Memory B cell (primary cell): ENCODE data around the gene CKMT1B.
"Not testable (repeated sequence)": the region's sequence is repeated elsewhere in the genome, so short reads cannot be mapped to it uniquely, and the experiment has no call there.

Source experiments
- ATAC-seq: fragments of 150-1000 bp; cut with Tn5 transposase; 2 replicates; pipeline ENCODE4 v1.10.0; 2021; ENCODE audit warnings: low read depth, mild to moderate bottlenecking, moderate library complexity
- DNase-seq, 2 donors: peaks; one replicate each; pipeline ENCODE4 v3.0.0; 2022; ENCODE audit warnings: low spot score in 2 of 2
- H3K27ac Mint-ChIP-seq: one replicate; pipeline ENCODE4 v1.8.0; 2022; ENCODE audit warnings: mild to moderate bottlenecking, moderate library complexity, mixed read lengths
- H3K27me3 Mint-ChIP-seq: one replicate; pipeline ENCODE4 v1.8.0; 2022; ENCODE audit warnings: mixed read lengths
- H3K36me3 Mint-ChIP-seq: one replicate; pipeline ENCODE4 v1.8.0; 2022; ENCODE audit warnings: mild to moderate bottlenecking, mixed read lengths
- H3K4me1 Mint-ChIP-seq: one replicate; pipeline ENCODE4 v1.8.0; 2022; ENCODE audit warnings: mixed read lengths
- H3K4me3 Mint-ChIP-seq: one replicate; pipeline ENCODE4 v1.8.0; 2022; ENCODE audit warnings: mild to moderate bottlenecking, moderate library complexity, mixed read lengths
- H3K9me3 Mint-ChIP-seq: one replicate; pipeline ENCODE4 v1.8.0; 2022; ENCODE audit warnings: mixed read lengths

CKMT1B gene

GRCh38 chr15:43593328-43594190, at the start of gene CKMT1B:
Gene CKMT1B (plus strand): TSS chr15:43594027. CDS start chr15:43594219, 192 bp downstream.
- ATAC-seq, H3K9me3 Mint-ChIP-seq, H3K4me1 Mint-ChIP-seq, H3K36me3 Mint-ChIP-seq, H3K4me3 Mint-ChIP-seq, DNase-seq, H3K27ac Mint-ChIP-seq: not testable (repeated sequence)
- H3K27me3 Mint-ChIP-seq: peaks cover 11% of the 10 kb centered on the region

GRCh38 chr15:43544266-43544665, 49.6 kb upstream of the CKMT1B start:
- Mint-ChIP-seq H3K9me3 (no peaks in the 10 kb centered on the region), H3K36me3 (peaks cover 4% of the 10 kb centered on the region), H3K4me1 (no peaks in the 10 kb centered on the region), H3K27ac (no peak overlapping the region), H3K4me3 (no peak overlapping the region), H3K27me3 (no peaks in the 10 kb centered on the region)
- no peak for ATAC-seq
- DNase-seq: no peak

DNA sequence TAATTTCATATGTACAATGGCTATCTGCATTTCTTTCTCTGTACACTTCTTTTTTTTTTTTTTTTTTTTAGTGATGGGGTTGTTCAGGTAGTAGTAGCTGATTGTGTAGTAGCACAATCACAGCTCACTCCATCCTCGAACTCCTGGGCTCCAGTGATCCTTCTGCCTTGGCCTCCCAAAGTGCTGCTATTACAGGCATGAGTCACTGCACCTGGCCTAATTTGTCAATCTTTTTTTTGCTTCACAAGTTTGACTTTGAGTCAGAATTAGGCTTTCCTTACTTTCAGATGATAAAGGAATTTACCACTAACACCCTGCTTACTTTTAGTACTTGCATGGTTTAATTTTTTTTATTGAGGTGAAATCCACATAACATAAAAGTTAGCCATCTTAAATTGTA, 48.4 kb upstream of the CKMT1B start:
- Mint-ChIP-seq H3K27me3 (no peaks in the 10 kb centered on the region), H3K36me3 (peaks cover 4% of the 10 kb centered on the region), H3K4me1 (no peaks in the 10 kb centered on the region), H3K9me3 (no peaks in the 10 kb centered on the region), H3K27ac (no peak overlapping the region), H3K4me3 (no peak overlapping the region)
- DNase-seq: no peak
- no peak for ATAC-seq

GRCh38 chr15:43547539-43547938, 46.3 kb upstream of the CKMT1B start:
- no peaks in the 10 kb centered on the region for H3K9me3 Mint-ChIP-seq
- no peak overlapping the region for H3K4me3 Mint-ChIP-seq
- peaks cover 14% of the 10 kb centered on the region for H3K36me3 Mint-ChIP-seq
- ATAC-seq: no peak
- H3K27ac Mint-ChIP-seq: no peak overlapping the region
- no peaks in the 10 kb centered on the region for H3K4me1 Mint-ChIP-seq
- DNase-seq: no peak
- no peaks in the 10 kb centered on the region for H3K27me3 Mint-ChIP-seq

DNA sequence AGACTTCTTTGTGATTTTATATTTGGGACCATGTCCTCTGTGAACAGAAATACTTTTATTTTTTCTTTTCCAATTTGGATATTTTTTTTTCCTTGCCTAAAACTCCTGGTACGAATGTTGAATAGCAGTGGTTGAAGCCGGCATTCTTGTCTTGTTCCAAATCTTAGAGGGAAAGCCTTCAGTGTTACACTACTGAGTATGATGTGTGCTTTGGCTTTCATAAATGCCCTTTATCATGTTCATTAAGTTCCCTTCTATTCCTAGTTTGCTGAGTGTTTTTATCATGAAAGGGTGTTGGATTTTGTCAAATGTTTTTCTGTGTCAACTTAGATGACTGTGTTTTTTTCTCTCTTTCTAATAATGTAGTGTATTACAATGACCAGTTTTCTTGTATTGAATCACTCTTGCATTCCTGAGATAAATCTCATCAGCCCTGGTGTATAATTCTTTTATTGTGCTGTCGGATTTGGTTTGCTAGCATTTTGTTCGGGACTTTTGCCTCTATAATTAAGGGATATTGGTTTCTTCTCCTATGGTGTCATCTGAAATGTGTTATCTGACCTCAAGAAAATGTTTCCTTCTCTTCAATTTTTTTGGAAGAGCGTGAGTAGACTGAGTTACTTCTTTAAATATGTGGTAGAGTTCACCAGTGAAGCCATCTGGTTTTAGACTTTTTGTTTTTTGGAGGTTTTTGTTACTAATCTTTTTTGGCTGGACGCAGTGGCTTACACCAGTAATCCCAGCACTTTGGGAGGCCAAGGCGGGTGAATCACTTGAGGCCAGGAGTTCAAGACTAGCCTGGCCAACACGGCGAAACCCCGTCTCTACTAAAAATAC, 43.1 kb upstream of the CKMT1B start:
- Mint-ChIP-seq H3K4me3 (no peak overlapping the region), H3K36me3 (peaks cover 20% of the 10 kb centered on the region), H3K9me3 (no peaks in the 10 kb centered on the region), H3K27ac (no peak overlapping the region), H3K27me3 (no peaks in the 10 kb centered on the region), H3K4me1 (no peaks in the 10 kb centered on the region)
- ATAC-seq (no peak), DNase-seq (no peak)

GRCh38 chr15:43552256-43552655, 41.6 kb upstream of the CKMT1B start:
- no peak for DNase-seq
- Mint-ChIP-seq H3K27ac (no peak overlapping the region), H3K27me3 (no peaks in the 10 kb centered on the region), H3K9me3 (no peaks in the 10 kb centered on the region), H3K4me3 (no peak overlapping the region), H3K36me3 (peaks cover 19% of the 10 kb centered on the region), H3K4me1 (no peaks in the 10 kb centered on the region)
- ATAC-seq: no peak

DNA sequence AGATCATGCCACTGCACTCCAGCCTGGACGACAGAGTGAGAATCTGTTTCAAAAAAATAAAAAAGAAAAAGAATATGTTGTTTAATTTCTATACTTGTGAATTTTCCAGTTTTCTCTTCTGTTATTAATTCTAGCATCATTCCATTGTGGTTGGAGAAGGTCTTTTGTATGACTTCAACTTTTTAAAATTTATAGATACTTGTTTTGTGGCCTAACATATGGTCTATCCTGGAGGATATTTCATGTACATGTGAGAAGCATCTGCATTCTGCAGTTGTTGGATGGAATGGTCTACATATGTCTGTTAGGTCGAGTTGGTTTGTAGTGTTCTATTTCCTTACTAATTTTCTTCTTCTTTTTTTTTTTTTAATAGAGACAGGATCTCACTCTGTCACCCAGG, 40.8 kb upstream of the CKMT1B start:
- Mint-ChIP-seq H3K4me3 (no peak overlapping the region), H3K27ac (no peak overlapping the region), H3K4me1 (no peaks in the 10 kb centered on the region), H3K9me3 (no peaks in the 10 kb centered on the region), H3K27me3 (no peaks in the 10 kb centered on the region), H3K36me3 (peaks cover 21% of the 10 kb centered on the region)
- ATAC-seq (no peak), DNase-seq (no peak)

DNA sequence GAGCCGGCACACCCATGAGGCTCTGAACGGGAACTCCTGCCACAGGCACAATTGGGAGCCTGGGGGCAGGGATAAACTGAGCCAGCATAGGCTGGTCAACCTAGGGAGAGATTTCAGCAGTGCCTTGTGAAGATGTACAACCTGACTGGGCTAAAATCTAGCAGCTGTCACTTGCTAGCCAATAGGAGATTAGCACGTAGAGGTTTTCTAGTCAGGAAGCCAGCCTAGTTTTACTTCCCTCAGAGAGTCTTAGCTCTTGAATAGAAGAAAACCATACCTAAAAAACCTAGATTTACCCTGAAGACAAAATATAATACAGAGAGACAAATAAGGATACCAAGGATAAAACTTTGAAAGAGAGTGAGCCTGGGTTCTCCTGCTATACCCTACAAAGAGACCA, 31.1 kb upstream of the CKMT1B start:
- H3K4me1 Mint-ChIP-seq, H3K9me3 Mint-ChIP-seq: not testable (repeated sequence)

DNA sequence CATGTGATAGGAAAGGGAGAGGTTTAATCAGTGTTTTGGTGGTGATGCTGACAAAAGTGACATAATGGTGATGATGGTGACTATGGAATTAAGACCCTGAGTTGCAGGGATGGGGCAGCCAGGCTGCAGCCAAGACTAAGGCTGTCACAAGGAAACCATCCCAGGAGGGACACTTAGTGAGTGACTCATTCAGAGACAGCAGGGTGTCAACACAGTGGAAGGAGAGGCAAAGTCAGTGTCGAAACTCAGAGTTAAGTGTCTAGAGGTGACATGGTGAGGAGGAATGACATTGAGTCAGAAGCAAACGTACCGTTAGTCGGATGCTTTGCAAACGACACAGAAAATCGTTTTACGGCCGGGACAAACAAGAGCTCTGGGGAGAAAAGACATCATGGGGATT, 30.0 kb upstream of the CKMT1B start:
- not testable (repeated sequence) for ATAC-seq, H3K9me3 Mint-ChIP-seq, H3K27ac Mint-ChIP-seq, H3K36me3 Mint-ChIP-seq, H3K27me3 Mint-ChIP-seq, DNase-seq, H3K4me3 Mint-ChIP-seq, H3K4me1 Mint-ChIP-seq

More for the DNA sequence above, 31.1 kb upstream of the CKMT1B start:
- H3K36me3 Mint-ChIP-seq, DNase-seq, H3K27me3 Mint-ChIP-seq, H3K27ac Mint-ChIP-seq, H3K4me3 Mint-ChIP-seq: not testable (repeated sequence)
- peak; percentile 74 for ATAC-seq

GRCh38 chr15:43566615-43567014, 27.2 kb upstream of the CKMT1B start:
- H3K27ac Mint-ChIP-seq, H3K27me3 Mint-ChIP-seq: not testable (repeated sequence)

DNA sequence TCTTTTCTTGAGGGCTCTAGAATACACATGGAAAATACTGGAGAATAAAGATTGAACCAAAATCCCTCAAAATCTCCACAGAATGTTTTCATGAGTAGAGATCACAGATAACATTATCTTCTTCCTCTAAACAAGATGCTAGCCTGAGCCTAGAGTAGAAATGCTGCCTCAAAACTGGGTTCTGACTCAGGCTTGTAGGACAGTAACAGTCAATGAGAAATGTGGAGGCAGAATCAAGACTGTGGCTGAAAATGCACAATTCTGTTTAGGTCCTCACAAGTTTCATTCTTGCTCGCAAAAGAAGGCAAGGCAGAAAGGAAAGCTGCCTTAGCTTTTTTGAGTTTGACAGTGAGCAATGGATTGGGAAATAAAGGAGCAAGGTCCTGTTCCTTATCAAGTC, 19.2 kb upstream of the CKMT1B start:
- not testable (repeated sequence) for H3K4me3 Mint-ChIP-seq, H3K9me3 Mint-ChIP-seq, H3K27me3 Mint-ChIP-seq, H3K27ac Mint-ChIP-seq, H3K36me3 Mint-ChIP-seq, ATAC-seq, H3K4me1 Mint-ChIP-seq, DNase-seq

More at GRCh38 chr15:43566615-43567014, 27.2 kb upstream of the CKMT1B start:
- not testable (repeated sequence) for H3K4me3 Mint-ChIP-seq, H3K4me1 Mint-ChIP-seq, H3K9me3 Mint-ChIP-seq, ATAC-seq, DNase-seq, H3K36me3 Mint-ChIP-seq

DNA sequence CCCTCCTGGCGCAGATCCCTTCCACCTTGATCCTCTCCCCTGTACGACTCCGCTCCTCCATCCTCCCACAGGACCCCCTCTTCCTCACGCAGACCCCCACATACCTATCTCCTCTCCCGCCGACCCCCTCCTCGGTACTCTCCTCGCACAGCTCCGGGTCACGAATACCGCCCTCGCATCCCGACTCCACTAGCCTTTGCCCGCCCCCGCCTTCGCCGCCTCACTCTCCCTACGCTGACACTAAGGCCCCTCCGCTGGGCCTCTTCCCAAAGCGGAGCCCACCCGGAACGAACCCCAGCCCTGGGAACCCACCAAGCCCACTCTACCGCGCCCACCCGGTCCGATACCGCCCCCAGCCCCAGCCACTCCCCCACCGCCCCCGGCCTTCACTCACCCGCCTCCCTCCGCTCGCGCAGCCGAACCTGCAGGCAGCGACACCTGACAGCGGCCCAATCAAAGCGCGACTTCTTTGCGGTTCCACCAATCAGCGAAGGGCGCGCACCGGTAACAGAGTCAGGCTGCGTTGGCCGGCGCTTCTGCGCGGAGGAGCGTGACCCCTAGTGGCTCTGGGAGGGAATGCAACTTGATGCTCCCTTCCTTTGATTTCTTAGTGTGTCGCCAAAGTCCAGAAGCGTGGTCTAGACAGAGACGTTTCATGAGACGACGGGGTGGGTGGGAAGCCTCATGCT, 3.9 kb upstream of the CKMT1B start, which contains the start of gene PPIP5K1:
PPIP5K1 (minus strand) TSS at position 431 of the 689 bp plus-strand sequence. CDS start 5,704 bp downstream, outside the sequence.
- not testable (repeated sequence) for H3K4me1 Mint-ChIP-seq, H3K4me3 Mint-ChIP-seq, H3K36me3 Mint-ChIP-seq, DNase-seq, H3K27me3 Mint-ChIP-seq, H3K27ac Mint-ChIP-seq, H3K9me3 Mint-ChIP-seq
- peak; percentile 97 for ATAC-seq

DNA sequence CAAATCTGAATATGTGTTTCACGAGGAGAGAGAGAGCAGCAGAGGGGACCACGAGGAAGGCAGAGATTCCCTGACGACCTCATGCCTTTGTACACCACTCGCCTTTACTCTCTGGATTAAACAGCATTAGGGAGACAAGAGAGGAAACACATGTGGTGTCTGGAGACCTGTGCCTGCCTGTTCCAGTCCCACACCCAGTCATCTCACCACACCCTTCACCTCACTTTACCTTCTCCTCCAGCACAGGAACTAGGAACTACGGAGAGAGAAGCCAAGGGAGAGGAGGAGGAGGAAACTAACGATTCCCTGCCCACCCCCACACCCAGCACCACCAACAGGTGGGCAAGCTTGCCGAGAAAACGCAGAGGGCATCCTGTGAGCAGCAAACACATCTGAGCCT, 986 bp upstream of the CKMT1B start:
- H3K4me3 Mint-ChIP-seq, DNase-seq, H3K4me1 Mint-ChIP-seq, H3K27ac Mint-ChIP-seq, H3K9me3 Mint-ChIP-seq, H3K27me3 Mint-ChIP-seq, ATAC-seq, H3K36me3 Mint-ChIP-seq: not testable (repeated sequence)

- not testable (repeated sequence) for DNase-seq, H3K4me3 Mint-ChIP-seq, H3K4me1 Mint-ChIP-seq, ATAC-seq, H3K9me3 Mint-ChIP-seq, H3K27ac Mint-ChIP-seq, H3K36me3 Mint-ChIP-seq
- peaks cover 27% of the 10 kb centered on the region for H3K27me3 Mint-ChIP-seq
Measured at GRCh38 chr15:43599131-43599530, 5.3 kb downstream of the CKMT1B start.
